PFSK-1 (cell line): ENCODE data around the gene FAT2.

ENCODE experiments used
- POLR2AphosphoS5 ChIP-seq: IDR thresholded peaks from 2 replicates; pipeline ENCODE4 v1.6.1; 2012; ENCODE audit warnings: low read depth, mild to moderate bottlenecking, control low read depth, low read length, moderate library complexity
- REST ChIP-seq, 2 experiments: IDR thresholded peaks; 2 replicates each; pipeline versions ENCODE4 v1.6.1 to v1.8.0; 2011 to 2012; ENCODE audit warnings: low read depth in 2 of 2, low read length in 2 of 2, control low read depth in 1 of 2, inconsistent platforms in 1 of 2, mild to moderate bottlenecking in 1 of 2, moderate library complexity in 1 of 2; ENCODE audit not compliant: insufficient read depth in 1 of 2

- no peak for TF ChIP-seq POLR2AphosphoS5
- no peak for TF ChIP-seq REST (IDR thresholded peaks at IDR 0.05; ENCODE audit: insufficient read depth in 1 of 2, low read depth in 2 of 2, low read length in 2 of 2)
These were observed 37.4 kb downstream of the FAT2 start for GRCh38 chr5:151553695-151554094.
